GM18951 (cell line): ENCODE results near the gene SEMA3C.

ENCODE experiments used
- POLR2A ChIP-seq: IDR thresholded peaks from 4 replicates; pipeline ENCODE4 v1.6.1; 2011; ENCODE audit warnings: mild to moderate bottlenecking; ENCODE audit not compliant: insufficient read length, insufficient read depth; ENCODE audit errors: extremely low read depth
- in situ Hi-C: fragments of 300-500 bp; cut with MboI; formaldehyde crosslinking; loops from one replicate; pipeline ENCODE4 v1.12.0; 2022; ENCODE audit warnings: low sequenced_read_pairs, mixed read lengths, inconsistent platforms; ENCODE audit not compliant: unreplicated experiment

The SEMA3C gene

GRCh38 chr7:80889525-80889924 is 29.3 kb downstream of the SEMA3C start:
- no peak for TF ChIP-seq POLR2A

DNA sequence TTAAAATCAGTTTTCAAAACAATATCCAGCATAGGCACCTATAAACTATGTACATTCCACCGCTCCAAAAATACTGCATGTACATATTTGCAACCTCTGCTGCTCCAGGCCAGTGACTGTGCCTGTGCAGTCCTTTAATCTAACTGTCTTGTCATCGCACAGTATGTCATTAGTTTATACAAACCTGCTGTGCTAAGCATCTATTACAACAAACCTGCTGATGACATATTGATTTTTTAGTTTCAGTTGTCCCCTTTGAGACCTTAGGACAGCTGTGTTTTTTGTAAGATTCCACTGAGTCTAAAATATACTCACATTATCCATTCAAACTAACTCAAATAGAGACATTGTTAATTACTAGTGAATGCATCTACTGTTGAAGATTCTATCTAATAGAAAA is 33.1 kb downstream of the SEMA3C start:
- in situ Hi-C loops = no loop called here
- TF ChIP-seq POLR2A = no peak

More at GRCh38 chr7:80889525-80889924, 29.3 kb downstream of the SEMA3C start:
- in situ Hi-C loops = no loop called here

DNA sequence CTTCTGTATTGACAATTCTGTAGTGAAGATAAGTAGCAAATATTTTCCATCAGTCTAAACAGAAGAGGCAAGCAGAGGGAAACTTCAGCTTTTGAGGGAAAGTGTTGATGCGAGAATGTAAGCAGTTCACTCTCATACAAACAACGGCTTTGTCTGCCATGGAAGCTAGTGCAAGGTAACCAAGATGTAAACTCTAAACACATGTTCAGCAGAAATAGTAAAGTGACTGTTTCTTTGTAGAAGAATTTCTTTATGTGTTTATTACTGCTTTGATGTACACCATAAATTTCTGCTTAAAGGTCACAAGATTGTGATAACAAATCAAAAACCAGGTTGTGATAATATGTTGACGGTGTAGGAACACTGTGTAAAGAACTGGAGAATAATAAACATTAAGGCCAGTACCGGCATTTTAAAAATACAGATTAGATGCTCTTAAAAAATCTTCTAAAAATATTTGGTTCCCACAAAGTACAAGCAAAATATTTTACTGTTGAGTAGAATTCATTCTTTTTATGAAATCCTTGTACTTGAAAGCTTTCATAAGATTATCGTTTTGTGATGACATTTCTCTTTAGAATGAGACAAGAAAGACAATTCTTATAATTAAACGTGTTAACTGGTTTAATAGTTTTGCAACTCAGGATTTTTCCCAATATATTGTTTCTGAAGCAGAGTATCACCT is 34.2 kb downstream of the SEMA3C start:
- no peak for TF ChIP-seq POLR2A

GRCh38 chr7:80883154-80884025 is 35.5 kb downstream of the SEMA3C start:
- TF ChIP-seq POLR2A = no peak
- in situ Hi-C loops = no loop called here

More for the DNA sequence above, 34.2 kb downstream of the SEMA3C start:
- in situ Hi-C loops = no loop called here

DNA sequence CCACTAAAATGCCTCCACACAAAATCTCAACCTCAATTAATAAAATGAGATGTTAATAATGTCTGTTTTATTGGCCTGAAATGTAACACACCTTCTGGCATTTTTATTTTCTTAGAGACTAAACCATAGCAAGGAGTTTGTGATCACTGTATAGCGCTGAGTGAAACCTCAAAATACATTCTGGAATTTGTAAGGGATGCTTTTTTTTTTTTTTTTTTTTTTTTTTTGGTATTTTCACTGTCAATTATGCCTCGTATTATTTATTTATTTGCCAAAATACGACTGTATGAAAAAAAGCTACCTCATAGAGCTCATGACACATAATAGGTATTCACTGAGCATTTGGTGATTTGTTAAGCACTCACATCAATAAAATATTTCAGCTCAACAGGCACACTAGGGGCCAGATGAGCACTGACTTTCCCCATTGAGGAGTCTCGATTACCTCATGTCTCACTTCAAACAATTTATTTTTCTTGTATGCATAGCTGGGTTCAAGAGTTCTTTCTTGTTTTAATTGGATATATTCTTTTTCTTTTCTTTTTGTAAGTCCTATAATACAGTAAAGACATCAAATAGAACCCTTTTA is 36.5 kb downstream of the SEMA3C start:
- no peak for TF ChIP-seq POLR2A
- in situ Hi-C loops = no loop called here

DNA sequence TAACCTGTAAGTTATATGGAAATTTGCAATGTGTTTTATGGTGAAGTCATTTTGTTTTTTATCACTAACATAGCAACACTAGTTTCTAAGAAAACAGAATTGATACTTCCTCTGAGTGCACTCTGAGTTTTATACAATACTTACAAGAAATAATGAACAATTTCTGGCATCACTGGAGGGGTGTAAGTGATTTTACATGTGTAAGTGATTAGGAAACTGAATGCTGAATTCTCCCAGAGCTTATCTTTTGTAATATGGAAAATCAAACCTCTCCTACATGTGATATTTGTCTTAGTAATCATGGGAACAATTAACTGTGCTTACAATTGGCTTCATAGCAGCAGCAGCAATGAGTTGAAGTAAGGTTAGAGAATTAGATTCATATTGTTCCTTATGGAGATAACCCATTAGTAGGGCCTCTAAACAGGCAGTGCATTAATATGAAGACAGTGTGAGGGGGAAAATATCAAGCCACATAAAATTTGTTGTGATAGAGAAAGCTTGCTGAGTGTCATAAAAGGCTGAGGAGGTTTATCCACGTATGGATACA is 37.4 kb downstream of the SEMA3C start:
- TF ChIP-seq POLR2A = no peak

GRCh38 chr7:80879849-80880248 is 39.0 kb downstream of the SEMA3C start:
- in situ Hi-C loops = no loop called here

More for the DNA sequence above, 37.4 kb downstream of the SEMA3C start:
- in situ Hi-C loops = no loop called here

DNA sequence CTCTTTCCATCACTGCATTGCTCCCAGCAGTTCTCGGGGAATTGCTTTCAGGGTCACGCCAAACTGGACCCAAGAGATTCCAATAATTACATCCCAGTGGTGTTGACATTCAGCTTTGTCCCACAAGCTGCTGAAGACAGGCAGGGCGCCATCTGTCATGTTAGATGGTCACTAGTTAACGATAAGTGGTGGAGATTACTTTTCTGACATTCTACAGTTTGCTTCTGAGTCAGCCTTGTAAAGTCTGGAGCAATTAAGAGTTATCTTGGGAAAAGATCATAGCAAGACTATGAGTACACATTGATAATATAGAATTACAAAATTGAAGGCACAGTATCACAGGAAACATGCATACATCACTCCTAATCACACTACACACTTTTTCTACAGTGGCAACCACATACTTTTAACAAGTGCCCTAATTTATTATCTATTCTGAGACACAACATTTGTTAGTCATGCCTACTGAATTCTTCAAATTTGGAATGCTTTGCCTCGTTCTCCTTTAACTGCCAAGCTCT is 41.9 kb downstream of the SEMA3C start:
- no peak for TF ChIP-seq POLR2A
- in situ Hi-C loops = no loop called here

More at GRCh38 chr7:80879849-80880248, 39.0 kb downstream of the SEMA3C start:
- TF ChIP-seq POLR2A = no peak

- no peak for TF ChIP-seq POLR2A
- in situ Hi-C loops = no loop called here
Measured at GRCh38 chr7:80875537-80876120, 43.2 kb downstream of the SEMA3C start.

DNA sequence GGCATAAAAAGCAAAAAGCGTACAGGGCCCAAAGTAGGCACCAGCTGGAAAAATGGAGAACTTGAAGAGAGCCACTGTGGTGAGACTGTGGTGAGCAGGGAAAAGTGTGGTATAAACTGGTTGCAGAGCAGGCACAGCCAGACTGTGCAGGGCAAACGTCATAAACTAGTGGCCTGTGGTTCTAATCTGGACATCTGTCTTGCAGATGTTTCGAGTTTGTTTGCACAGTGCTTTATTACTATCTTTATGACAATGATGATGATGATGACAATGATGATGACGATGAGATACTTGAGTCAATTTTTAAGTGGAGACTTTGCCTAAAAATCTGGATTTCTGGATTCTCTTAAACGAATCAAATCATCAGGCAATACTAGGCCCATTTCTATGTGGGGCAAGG is 45.7 kb downstream of the SEMA3C start:
- in situ Hi-C loops = no loop called here
- no peak for TF ChIP-seq POLR2A

GRCh38 chr7:80871228-80871627 is 47.6 kb downstream of the SEMA3C start:
- in situ Hi-C loops = no loop called here
- TF ChIP-seq POLR2A = no peak

DNA sequence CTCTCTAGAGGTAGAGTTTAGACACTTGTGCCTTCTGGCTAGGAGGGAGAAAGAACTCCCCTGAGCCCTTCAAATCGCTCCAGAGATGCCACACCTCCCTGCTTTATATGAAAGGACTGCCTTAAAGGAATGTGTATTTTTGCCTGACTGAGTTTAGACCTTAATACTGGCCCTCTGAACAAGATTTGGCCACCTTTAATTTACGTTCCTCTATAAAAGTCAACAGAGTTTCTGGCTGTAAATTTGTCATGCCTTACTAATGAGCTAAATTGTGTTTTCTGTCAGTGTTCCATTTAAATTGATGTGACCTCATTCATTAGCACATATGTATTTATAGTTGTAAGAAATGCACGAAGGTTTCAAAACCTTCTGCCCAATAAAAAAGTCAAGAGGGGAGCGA is 48.0 kb downstream of the SEMA3C start:
- no peak for TF ChIP-seq POLR2A
- in situ Hi-C loops = no loop called here
